ENCODE measurements around the gene PYCARD. TPM values are rescaled to one million over a fixed set of nuclear protein-coding genes. Genes with fewer than 3 reads are reported as not detected.

PYCARD gene
- total and polyA plus RNA-seq, 10 of the 15 experiments (the other 5 are each of a cell fraction or from before 2014, with no cell fraction given): 5.1 to 106 (median 45.9) TPM

DNA sequence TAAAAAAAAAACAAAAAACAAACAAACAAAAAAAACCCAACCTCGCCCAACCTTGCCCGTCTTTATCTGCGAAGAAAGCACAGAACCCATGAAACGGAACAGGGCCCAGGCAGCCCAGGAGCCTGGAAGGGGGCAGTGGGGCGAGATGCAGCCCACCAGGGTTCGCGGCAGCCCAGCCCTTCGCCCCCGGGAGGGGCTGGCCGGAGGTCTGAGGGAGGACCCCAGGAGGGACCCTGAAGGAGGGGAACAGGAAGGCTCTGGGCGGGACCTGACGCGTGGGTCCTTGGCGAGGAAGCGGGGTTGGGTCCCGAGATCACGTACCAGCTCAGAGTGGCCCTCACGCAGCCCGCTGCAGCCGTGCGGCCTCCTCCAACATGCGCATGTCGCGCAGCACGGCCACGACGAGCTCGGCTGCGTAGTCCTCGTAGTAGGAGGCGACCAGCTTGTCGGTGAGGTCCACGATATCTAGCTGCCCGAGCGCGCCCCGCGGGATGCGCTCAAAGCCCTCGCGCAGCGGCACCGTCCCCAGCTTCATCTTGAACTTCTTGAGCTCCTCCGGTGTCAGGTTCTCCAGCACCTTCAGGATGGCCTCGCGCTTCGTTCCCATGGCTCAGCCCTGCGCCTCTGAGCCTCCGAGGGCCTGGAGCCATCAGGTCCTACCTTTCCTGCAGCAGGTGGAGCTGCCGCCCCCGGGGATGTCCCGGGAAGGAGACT is 14.0 kb upstream of the PYCARD start, which contains the start of gene PYDC1 (continued):
- TF ChIP-seq, protein P1, sequence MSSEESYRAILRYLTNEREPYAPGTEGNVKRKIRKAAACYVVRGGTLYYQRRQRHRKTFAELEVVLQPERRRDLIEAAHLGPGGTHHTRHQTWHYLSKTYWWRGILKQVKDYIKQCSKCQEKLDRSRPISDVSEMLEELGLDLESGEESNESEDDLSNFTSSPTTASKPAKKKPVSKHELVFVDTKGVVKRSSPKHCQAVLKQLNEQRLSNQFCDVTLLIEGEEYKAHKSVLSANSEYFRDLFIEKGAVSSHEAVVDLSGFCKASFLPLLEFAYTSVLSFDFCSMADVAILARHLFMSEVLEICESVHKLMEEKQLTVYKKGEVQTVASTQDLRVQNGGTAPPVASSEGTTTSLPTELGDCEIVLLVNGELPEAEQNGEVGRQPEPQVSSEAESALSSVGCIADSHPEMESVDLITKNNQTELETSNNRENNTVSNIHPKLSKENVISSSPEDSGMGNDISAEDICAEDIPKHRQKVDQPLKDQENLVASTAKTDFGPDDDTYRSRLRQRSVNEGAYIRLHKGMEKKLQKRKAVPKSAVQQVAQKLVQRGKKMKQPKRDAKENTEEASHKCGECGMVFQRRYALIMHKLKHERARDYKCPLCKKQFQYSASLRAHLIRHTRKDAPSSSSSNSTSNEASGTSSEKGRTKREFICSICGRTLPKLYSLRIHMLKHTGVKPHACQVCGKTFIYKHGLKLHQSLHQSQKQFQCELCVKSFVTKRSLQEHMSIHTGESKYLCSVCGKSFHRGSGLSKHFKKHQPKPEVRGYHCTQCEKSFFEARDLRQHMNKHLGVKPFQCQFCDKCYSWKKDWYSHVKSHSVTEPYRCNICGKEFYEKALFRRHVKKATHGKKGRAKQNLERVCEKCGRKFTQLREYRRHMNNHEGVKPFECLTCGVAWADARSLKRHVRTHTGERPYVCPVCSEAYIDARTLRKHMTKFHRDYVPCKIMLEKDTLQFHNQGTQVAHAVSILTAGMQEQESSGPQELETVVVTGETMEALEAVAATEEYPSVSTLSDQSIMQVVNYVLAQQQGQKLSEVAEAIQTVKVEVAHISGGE (CRISPR knock-in tag; IDR thresholded peaks at IDR 0.05): no peak

DNA sequence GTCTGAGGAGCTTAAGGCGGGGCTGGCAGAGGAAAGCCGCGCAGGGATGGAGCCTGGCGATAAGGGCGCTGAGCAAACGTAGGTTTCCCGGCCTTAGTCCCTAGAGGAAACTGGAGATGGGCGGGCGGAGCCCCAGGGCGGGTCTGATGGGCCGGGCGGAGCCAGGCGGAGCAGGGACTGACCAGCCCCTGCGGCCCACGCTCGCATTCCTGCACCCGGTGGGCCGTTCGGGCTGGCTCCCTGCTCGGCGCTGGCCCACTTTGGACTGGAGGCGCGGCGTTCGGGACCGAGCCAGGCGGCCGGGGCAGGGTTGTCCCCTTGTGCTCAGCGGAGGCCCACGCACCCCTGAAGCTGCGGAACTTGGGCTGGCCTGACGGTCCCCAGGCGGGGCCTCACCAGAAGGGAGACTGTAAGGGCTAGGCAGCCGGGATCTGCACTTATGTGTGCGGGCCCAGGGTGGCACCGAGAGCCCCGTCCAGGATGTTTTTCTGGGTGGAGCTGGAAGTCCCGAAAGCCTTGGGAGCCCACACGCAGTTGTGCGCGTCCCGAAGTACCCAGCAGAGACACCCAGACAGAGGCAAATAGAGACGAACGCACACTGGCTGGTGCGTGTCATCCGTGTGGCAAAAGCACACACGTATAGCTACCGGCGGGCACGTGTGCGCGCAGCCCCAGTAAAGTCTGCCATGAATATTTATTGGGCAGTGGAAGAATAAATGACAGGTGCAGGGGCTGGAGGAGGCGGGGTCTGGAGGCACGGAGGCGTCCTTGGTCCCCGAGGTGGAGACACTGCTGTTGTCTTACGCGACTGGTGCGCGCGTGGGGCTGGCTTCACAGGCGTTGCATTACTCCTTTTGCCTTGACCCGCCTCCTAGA is 13.0 kb upstream of the PYCARD start:
- in situ Hi-C loops (cut with MboI): no loop called here
- Histone ChIP-seq H4K20me1 (ENCODE audit: control insufficient read depth, insufficient read depth) (no peaks in the 10 kb centered on the region), H3K27ac (ENCODE audit: control insufficient read depth, insufficient read depth) (no peak overlapping the region), H3K36me3 (ENCODE audit: control insufficient read depth in 2 of 2, insufficient read depth in 2 of 2, low read length in 1 of 2) (no peaks in the 10 kb centered on the region), H3K9ac (ENCODE audit: control insufficient read depth, insufficient read depth, low read length) (no peak overlapping the region), H3K9me3 (replicated peaks; ENCODE audit: control insufficient read depth, insufficient read depth, low read length) (no peaks in the 10 kb centered on the region), H3K27me3 (replicated peaks in 1 of 2; ENCODE audit: control insufficient read depth in 2 of 2, insufficient read depth in 2 of 2, low read length in 1 of 2) (peaks cover 14 to 18% of the 10 kb centered on the region in 2 experiments), H3K79me2 (ENCODE audit: control insufficient read depth, insufficient read depth, low read length) (no peaks in the 10 kb centered on the region), H3K4me1 (ENCODE audit: control insufficient read depth, insufficient read depth, low read length) (peaks cover 14% of the 10 kb centered on the region), H3K4me3 (peak overlapping the region; percentile 24; the same call in 1 of the 2 replicates), H2AFZ (ENCODE audit: control insufficient read depth, low read depth, low read length) (no peak overlapping the region), H3K4me2 (ENCODE audit: control insufficient read depth, insufficient read depth) (peak overlapping the region; percentile 64)
- RAD21 ChIA-PET (ENCODE audit: unreplicated experiment): interaction anchor here (0.6 to 1.0 kb wide), 2 partner anchors 170 to 183 kb away, joined by 3 to 5 read pairs; no protein-coding TSS in a partner anchor
- CTCF ChIA-PET: interaction anchor here (0.7 kb wide), 1 partner anchor 26 kb away, joined by 3 read pairs; no protein-coding TSS in a partner anchor
- WGBS (ENCODE audit: insufficient coverage, insufficient replicate concordance, low lambda C conversion rate, missing lambda C conversion rate): 8% methylated on average over 52 of the region's 63 CpGs
- intact Hi-C loops (cut with micrococcal nuclease; ENCODE audit: unreplicated experiment): no loop called here
- ATAC-seq: peak; percentile 58
- POLR2A ChIA-PET: interaction anchor here (0.6 kb wide), 1 partner anchor 119 kb away, joined by 3 read pairs; no protein-coding TSS in a partner anchor
- no peak for FAIRE-seq
- SMC1A ChIA-PET (ENCODE audit: uncharacterized antibody, unreplicated experiment): no interaction called here
- BruUV-seq (replicated peaks): no TSS peak
- no peak for DNase-seq (ENCODE audit: low read depth, low spot score)
- TF ChIP-seq SUZ12 (IDR thresholded peaks at IDR 0.05; ENCODE audit: unreplicated experiment): peak; percentile 34
- TF ChIP-seq TCF12 (IDR thresholded peaks at IDR 0.05; ENCODE audit: low read depth, low read length): no peak
- no peak for TF ChIP-seq HDAC6 (IDR thresholded peaks at IDR 0.05; ENCODE audit: unreplicated experiment)
- no peak for TF ChIP-seq SMAD1 (IDR thresholded peaks at IDR 0.05; ENCODE audit: low read depth, partially characterized antibody)
- TF ChIP-seq CBX5 (IDR thresholded peaks at IDR 0.05; ENCODE audit: low read depth): no peak
- no peak for TF ChIP-seq POU2F2 (IDR thresholded peaks at IDR 0.05; ENCODE audit: borderline replicate concordance, low read depth, low read length)
- TF ChIP-seq, protein P2, sequence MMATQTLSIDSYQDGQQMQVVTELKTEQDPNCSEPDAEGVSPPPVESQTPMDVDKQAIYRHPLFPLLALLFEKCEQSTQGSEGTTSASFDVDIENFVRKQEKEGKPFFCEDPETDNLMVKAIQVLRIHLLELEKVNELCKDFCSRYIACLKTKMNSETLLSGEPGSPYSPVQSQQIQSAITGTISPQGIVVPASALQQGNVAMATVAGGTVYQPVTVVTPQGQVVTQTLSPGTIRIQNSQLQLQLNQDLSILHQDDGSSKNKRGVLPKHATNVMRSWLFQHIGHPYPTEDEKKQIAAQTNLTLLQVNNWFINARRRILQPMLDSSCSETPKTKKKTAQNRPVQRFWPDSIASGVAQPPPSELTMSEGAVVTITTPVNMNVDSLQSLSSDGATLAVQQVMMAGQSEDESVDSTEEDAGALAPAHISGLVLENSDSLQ (IDR thresholded peaks at IDR 0.05): 0 out of 2 replicates have a peak, but pooled peaks have one; percentile 16
- no peak for TF ChIP-seq HDGF (IDR thresholded peaks at IDR 0.05)
- TF ChIP-seq PAX5 (IDR thresholded peaks at IDR 0.05; ENCODE audit: borderline replicate concordance, low read depth, low read length): no peak
- no peak for TF ChIP-seq FOS (IDR thresholded peaks at IDR 0.05; ENCODE audit: borderline replicate concordance, extremely low read depth, insufficient read length)
- no peak for TF ChIP-seq MTA3 (IDR thresholded peaks at IDR 0.05; ENCODE audit: borderline replicate concordance, low read length)
- no peak for TF ChIP-seq NRF1 (conservative IDR thresholded peaks at IDR 0.05; ENCODE audit: low read depth, low read length)
- TF ChIP-seq SPI1 (IDR thresholded peaks at IDR 0.05; ENCODE audit: borderline replicate concordance, insufficient read depth, low read depth, low read length): no peak
- no peak for TF ChIP-seq RELA (IDR thresholded peaks at IDR 0.05; ENCODE audit: borderline replicate concordance, partially characterized antibody)
